K562 (cell line): Measurements from ENCODE around the gene TMPRSS9. TPM values are rescaled to one million over a fixed set of nuclear protein-coding genes. Genes with fewer than 3 reads are reported as not detected.

Experiments
- BRD4 ChIP-seq: fragments of 200-600 bp; sonication (generic); IDR thresholded peaks from 2 replicates; pipeline ENCODE4 v1.6.1; 2017; ENCODE audit warnings: inconsistent platforms
- CBX8 ChIP-seq: fragments of 200-600 bp; sonication (generic); IDR thresholded peaks from 2 replicates; pipeline ENCODE4 v1.6.1; 2012; ENCODE audit warnings: borderline replicate concordance, mixed run types, low read depth, mild to moderate bottlenecking, moderate library complexity, mixed read lengths, low read length, control low read depth, inconsistent platforms; ENCODE audit not compliant: poor library complexity, severe bottlenecking; ENCODE audit errors: extremely low read depth
- ETV1 ChIP-seq: fragments of 450-650 bp; conservative IDR thresholded peaks from 2 replicates; pipeline ENCODE4 v1.6.1; 2016; ENCODE audit warnings: missing genetic modification characterization, control low read depth, low read depth, missing compliant biosample characterization
- FOXJ2 ChIP-seq: fragments of 200-800 bp; sonication (Bioruptor generic); IDR thresholded peaks from 2 replicates; pipeline ENCODE4 v1.6.1; 2016; ENCODE audit warnings: missing genetic modification characterization, missing compliant biosample characterization
- FOXJ3 ChIP-seq: sonication (generic); formaldehyde crosslinking; IDR thresholded peaks from 2 replicates; pipeline ENCODE4 v1.4.0; 2020; ENCODE audit warnings: mild to moderate bottlenecking, missing genetic modification reagents
- HSF4 ChIP-seq: fragments of 250-450 bp; sonication (Bioruptor Pico); IDR thresholded peaks from 2 replicates; pipeline ENCODE4 v2.1.2; 2022; ENCODE audit warnings: mild to moderate bottlenecking, moderate library complexity, borderline replicate concordance
- PHTF2 ChIP-seq: fragments of 250-450 bp; sonication (Bioruptor Pico); IDR thresholded peaks from 2 replicates; pipeline ENCODE4 v1.5.0; 2021; ENCODE audit warnings: mild to moderate bottlenecking
- PYGO2 ChIP-seq: fragments of 450-650 bp; IDR thresholded peaks from 2 replicates; pipeline ENCODE4 v1.6.1; 2016; ENCODE audit warnings: mild to moderate bottlenecking, missing genetic modification characterization, moderate library complexity, missing compliant biosample characterization
- SFPQ ChIP-seq: fragments of 200-400 bp; formaldehyde crosslinking; IDR thresholded peaks from 2 replicates; pipeline ENCODE4 v1.6.1; 2017; ENCODE audit warnings: mild to moderate bottlenecking, low read depth, low read length, moderate library complexity
- ZFP36 ChIP-seq: fragments of 150-350 bp; IDR thresholded peaks from 2 replicates; pipeline ENCODE4 v1.6.1; 2018; ENCODE audit warnings: low read length, low read depth; ENCODE audit not compliant: partially characterized antibody
- polyA plus RNA-seq, 8 experiments: library from polyadenylated mRNA; depleted of rRNA in 4 of 8; stranded (reverse) in 5 of 8; unstranded in 3 of 8; fragments of >200 nt; fragmentation: Nextera tagmentation in 2 of 8; fragmentation: Illumina TruSeq in 1 of 8; extraction: Ambion mirVana in 2 of 8; extraction: Trizol in 1 of 8; gene quantifications; 2 replicates each; pipeline versions ENCODE4 v1.2.1 to v1.2.3, GENCODE V29; 2011 to 2014; ENCODE audit warnings: inconsistent platforms in 1 of 8, missing spikeins in 1 of 8
- total RNA-seq, 7 experiments: library from RNA; depleted of rRNA in 6 of 7; stranded (reverse); fragments of >200 nt in 6 of 7; fragmentation: Illumina TruSeq in 2 of 7; extraction: Trizol in 2 of 7; gene quantifications; 2 replicates each; pipeline versions ENCODE4 v1.2.1 to v1.2.3, GENCODE V29; 2011 to 2021; ENCODE audit warnings: low replicate concordance in 1 of 7
- TF ChIP-seq, protein P1 (sequence below): fragments of 250-450 bp; sonication (Bioruptor Pico); IDR thresholded peaks from 2 replicates; pipeline ENCODE4 v1.5.0; 2022; ENCODE audit warnings: mild to moderate bottlenecking
- TF ChIP-seq, protein P2 (sequence below): fragments of 450-650 bp; IDR thresholded peaks from 2 replicates; pipeline ENCODE4 v1.6.1; 2018; ENCODE audit warnings: mild to moderate bottlenecking, low read depth; ENCODE audit not compliant: partially characterized antibody
- TF ChIP-seq, protein P3 (sequence below): sonication (generic); formaldehyde crosslinking; IDR thresholded peaks from 2 replicates; pipeline ENCODE4 v1.8.0; 2023; ENCODE audit warnings: missing genetic modification reagents, mild to moderate bottlenecking, borderline replicate concordance

The TMPRSS9 gene
- total and polyA plus RNA-seq, 9 of the 15 experiments (the other 6 are each of a cell fraction or from before 2014, with no cell fraction given), result 0.01 to 0.03 TPM; not detected in 7

- TF ChIP-seq, protein P1, sequence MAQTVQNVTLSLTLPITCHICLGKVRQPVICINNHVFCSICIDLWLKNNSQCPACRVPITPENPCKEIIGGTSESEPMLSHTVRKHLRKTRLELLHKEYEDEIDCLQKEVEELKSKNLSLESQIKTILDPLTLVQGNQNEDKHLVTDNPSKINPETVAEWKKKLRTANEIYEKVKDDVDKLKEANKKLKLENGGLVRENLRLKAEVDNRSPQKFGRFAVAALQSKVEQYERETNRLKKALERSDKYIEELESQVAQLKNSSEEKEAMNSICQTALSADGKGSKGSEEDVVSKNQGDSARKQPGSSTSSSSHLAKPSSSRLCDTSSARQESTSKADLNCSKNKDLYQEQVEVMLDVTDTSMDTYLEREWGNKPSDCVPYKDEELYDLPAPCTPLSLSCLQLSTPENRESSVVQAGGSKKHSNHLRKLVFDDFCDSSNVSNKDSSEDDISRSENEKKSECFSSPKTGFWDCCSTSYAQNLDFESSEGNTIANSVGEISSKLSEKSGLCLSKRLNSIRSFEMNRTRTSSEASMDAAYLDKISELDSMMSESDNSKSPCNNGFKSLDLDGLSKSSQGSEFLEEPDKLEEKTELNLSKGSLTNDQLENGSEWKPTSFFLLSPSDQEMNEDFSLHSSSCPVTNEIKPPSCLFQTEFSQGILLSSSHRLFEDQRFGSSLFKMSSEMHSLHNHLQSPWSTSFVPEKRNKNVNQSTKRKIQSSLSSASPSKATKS, result no peak
- no peak for TF ChIP-seq ETV1
- TF ChIP-seq FOXJ3 (CRISPR knock-in tag), result no peak
- TF ChIP-seq, protein P2, sequence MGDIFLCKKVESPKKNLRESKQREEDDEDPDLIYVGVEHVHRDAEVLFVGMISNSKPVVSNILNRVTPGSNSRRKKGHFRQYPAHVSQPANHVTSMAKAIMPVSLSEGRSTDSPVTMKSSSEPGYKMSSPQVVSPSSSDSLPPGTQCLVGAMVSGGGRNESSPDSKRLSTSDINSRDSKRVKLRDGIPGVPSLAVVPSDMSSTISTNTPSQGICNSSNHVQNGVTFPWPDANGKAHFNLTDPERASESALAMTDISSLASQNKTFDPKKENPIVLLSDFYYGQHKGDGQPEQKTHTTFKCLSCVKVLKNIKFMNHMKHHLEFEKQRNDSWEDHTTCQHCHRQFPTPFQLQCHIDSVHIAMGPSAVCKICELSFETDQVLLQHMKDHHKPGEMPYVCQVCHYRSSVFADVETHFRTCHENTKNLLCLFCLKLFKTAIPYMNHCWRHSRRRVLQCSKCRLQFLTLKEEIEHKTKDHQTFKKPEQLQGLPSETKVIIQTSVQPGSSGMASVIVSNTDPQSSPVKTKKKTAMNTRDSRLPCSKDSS, result no peak
- no peak for TF ChIP-seq SFPQ
- TF ChIP-seq ZFP36, result peak; percentile 48
- TF ChIP-seq FOXJ2 (tag), result no peak
- TF ChIP-seq CBX8, result no peak
- TF ChIP-seq, protein P3, sequence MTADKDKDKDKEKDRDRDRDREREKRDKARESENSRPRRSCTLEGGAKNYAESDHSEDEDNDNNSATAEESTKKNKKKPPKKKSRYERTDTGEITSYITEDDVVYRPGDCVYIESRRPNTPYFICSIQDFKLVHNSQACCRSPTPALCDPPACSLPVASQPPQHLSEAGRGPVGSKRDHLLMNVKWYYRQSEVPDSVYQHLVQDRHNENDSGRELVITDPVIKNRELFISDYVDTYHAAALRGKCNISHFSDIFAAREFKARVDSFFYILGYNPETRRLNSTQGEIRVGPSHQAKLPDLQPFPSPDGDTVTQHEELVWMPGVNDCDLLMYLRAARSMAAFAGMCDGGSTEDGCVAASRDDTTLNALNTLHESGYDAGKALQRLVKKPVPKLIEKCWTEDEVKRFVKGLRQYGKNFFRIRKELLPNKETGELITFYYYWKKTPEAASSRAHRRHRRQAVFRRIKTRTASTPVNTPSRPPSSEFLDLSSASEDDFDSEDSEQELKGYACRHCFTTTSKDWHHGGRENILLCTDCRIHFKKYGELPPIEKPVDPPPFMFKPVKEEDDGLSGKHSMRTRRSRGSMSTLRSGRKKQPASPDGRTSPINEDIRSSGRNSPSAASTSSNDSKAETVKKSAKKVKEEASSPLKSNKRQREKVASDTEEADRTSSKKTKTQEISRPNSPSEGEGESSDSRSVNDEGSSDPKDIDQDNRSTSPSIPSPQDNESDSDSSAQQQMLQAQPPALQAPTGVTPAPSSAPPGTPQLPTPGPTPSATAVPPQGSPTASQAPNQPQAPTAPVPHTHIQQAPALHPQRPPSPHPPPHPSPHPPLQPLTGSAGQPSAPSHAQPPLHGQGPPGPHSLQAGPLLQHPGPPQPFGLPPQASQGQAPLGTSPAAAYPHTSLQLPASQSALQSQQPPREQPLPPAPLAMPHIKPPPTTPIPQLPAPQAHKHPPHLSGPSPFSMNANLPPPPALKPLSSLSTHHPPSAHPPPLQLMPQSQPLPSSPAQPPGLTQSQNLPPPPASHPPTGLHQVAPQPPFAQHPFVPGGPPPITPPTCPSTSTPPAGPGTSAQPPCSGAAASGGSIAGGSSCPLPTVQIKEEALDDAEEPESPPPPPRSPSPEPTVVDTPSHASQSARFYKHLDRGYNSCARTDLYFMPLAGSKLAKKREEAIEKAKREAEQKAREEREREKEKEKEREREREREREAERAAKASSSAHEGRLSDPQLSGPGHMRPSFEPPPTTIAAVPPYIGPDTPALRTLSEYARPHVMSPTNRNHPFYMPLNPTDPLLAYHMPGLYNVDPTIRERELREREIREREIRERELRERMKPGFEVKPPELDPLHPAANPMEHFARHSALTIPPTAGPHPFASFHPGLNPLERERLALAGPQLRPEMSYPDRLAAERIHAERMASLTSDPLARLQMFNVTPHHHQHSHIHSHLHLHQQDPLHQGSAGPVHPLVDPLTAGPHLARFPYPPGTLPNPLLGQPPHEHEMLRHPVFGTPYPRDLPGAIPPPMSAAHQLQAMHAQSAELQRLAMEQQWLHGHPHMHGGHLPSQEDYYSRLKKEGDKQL, result no peak
- no peak for TF ChIP-seq BRD4
- TF ChIP-seq PYGO2 (tag), result no peak
- no peak for TF ChIP-seq HSF4 (CRISPR knock-in tag)
- no peak for TF ChIP-seq PHTF2 (CRISPR knock-in tag)
Measured at GRCh38 chr19:2385053-2385721, 25.1 kb downstream of the TMPRSS9 start (continued).
